Right lobe of liver (tissue), 4 donors: Measurements from ENCODE around the gene CBX8.

Source experiments
- CTCF ChIP-seq, 4 donors: fragments of 200-600 bp in 3 of 4; fragments of 450-650 bp in 1 of 4; IDR thresholded peaks; one replicate each; pipeline versions ENCODE4 v1.5.1 to v1.8.0; 2016 to 2022; ENCODE audit warnings: antibody characterized with exemption in 4 of 4, mild to moderate bottlenecking in 2 of 4
- POLR2A ChIP-seq: fragments of 450-650 bp; IDR thresholded peaks from one replicate; pipeline ENCODE4 v1.6.1; 2017; ENCODE audit warnings: antibody characterized with exemption, mild to moderate bottlenecking
- donor health status: DM: no; HTN: no; CAD: no.
- donor health status: DM: no; HTN: no; CAD: no.
- donor health status: DM: no; HTN: yes; CAD: no.

- TF ChIP-seq CTCF (IDR thresholded peaks at IDR 0.05) (no peak), POLR2A (no peak)
These were observed 53.9 kb downstream of the CBX8 start for GRCh38 chr17:79742951-79743476.
